Kasumi-1 (cell line): ENCODE results near the gene AGBL2.
A peak's percentile ranks its signal among the peaks of the same experiment; 100 is the strongest.

Experiments used
- DNase-seq, 2 experiments: peaks; one replicate each; lab custom pipeline; 2025; lab: John Stamatoyannopoulos, UW

Gene AGBL2

GRCh38 chr11:47631473-47631872, 83.7 kb downstream of the AGBL2 start:
- no peak for DNase-seq

DNA sequence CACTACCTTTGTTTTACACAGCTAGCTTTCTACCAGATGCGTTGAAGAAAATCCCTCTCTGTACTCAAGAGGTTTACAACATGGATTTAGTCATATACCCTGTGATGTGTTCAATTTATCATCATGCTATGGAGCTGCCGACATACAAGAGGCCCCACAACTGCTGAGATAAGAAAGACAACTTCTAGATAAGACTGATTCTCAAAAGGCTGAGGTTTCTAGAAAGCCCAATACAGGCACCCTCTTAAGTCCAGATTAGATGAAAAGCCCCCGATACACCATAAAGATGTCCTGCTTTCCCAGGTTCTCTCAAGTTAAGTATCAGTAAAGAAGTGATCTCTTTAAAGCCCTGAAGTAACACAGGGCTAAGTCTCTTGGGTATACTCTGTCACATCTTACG, 87.1 kb downstream of the AGBL2 start:
- no peak for DNase-seq

DNA sequence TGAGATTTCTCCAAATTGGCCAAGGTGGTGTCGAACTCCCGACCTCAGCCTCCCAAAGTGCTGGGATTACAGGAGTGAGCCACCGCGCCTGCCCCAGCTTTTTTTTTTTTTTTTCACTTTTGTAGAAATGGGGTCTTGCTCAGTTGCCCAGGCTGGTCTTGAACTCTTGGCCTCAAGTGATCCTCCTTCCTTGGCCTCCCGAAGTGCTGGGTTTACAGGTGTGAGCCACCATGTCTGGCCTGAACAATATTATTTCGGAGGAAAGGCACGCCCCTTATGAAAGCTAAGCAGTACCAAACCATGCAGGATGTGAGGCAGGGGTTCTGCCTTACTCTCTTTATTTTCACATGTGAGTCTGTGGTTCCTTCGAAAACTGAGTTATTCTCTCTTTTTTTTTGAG, 88.9 kb downstream of the AGBL2 start:
- DNase-seq, result no peak

DNA sequence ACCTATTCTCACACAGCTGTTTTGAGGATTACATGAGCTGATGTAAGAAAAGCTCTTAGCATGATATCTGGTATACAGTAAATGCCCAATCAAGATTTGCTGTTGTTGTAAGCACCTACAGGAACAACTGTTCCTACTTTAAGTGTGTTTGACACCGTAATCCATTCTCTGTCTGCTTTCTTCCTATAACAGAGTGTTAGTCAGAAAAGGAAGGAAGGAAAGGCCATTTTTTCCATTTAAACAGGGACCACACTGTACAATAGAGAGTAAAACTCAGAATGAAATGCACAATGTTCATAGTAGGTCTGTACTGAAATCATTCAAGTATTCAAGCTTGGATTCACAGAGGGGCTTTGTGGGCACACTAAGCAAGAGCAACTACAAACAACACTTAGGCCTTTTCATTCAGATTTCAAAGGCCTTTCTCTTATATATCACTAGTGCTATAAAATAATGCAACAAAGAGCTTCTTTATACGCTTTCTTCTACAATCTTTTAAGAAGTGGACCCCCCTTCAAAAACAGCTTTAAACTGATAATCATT, 94.3 kb downstream of the AGBL2 start:
- no peak for DNase-seq

DNA sequence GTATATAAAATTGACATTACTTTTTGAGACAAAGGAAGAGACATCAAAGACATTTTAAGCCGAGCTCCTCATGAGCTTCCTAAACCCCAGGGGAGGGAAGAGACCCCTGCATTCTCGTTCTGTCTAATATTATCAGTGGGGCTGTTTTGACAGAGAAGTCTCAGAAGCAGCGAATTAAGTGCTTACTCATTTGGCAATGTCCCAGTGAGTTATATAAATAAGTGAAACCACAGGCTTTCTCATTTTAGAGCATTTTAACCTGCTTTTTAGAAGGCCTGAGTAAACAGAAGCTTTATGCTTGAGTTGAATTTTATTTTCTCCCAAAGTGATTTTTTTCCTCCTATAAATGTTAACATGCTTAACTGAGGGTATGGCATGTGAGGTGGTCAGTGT, 97.8 kb downstream of the AGBL2 start:
- DNase-seq, result no peak

DNA sequence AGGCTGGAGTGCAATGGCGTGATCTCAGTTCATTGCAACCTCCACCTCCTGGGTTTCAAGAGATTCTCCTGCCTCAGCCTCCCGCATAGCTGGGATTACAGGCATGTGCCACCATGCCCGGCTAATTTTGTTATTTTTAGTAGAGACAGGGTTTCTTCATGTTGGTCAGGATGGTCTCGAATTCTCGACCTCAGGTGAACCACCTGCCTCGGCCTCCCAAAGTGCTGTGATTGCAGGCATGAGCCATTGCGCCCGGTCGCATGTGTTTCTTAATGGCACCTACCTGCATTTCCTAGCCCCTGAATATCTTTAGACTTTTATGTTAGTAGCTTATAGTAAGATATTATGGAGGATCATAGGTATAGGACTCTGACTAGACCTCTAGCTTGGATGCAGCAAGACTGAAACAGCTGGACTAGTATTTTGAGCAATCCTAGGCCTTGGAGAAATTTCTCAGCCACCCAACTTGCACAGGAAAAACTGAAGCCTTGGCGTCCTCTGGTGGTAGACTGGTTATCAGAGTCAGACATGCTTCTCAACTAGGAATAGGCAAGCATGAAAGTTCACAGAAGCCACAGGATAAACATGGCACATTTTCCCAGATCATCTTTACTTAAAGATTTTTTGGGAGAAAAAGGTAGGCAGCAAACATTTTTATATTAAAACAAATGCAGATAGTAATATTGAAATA, 98.3 kb downstream of the AGBL2 start:
- DNase-seq, result peak; percentile 88

GRCh38 chr11:47615249-47615648, 99.9 kb downstream of the AGBL2 start:
- no peak for DNase-seq

- DNase-seq, result peak; percentile 68 to 69
These were observed 103.8 kb downstream of the AGBL2 start for GRCh38 chr11:47611348-47611794.

DNA sequence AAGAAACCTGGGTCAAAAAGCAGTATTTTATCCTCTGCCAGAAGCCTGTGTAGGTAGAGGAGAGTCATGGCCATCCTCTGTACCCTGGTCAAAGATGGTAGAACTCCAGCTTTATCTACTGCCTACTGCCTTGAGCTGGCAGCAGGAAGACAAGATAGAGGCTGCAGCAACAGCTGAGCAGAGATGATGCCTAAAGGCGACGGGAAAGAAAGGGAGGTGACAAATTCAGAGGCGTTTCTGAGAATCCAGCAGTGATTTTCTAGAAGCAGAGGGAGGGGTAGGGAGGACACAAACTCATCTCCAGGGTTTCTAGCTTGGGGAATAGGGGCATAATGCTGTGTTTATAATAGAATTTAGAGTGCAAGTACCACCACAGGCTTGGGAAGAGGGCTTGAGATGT, 105.5 kb downstream of the AGBL2 start:
- DNase-seq, result no peak
